ENCODE results near the gene PARD6G.

The PARD6G gene

GRCh38 chr18:80154293-80154692 is 93.0 kb downstream of the PARD6G start:
- Histone ChIP-seq H3K27ac (ENCODE audit: low read depth, low read length, poor library complexity, severe bottlenecking) (no peak overlapping the region), H3K27me3 (ENCODE audit: insufficient read depth, low read length) (no peaks in the 10 kb centered on the region), H4K20me1 (ENCODE audit: insufficient read depth, low read length) (no peaks in the 10 kb centered on the region), H3K36me3 (ENCODE audit: insufficient read depth, low read length) (no peaks in the 10 kb centered on the region), H3K4me1 (ENCODE audit: insufficient read depth, low read length, severe bottlenecking) (no peaks in the 10 kb centered on the region), H3K9me3 (ENCODE audit: low read length) (no peaks in the 10 kb centered on the region), H3K4me3 (ENCODE audit: low read depth, low read length, poor library complexity, severe bottlenecking) (no peak overlapping the region), H2AFZ (ENCODE audit: low read length) (no peak overlapping the region), H3K9me2 (ENCODE audit: low read depth, low read length) (no peaks in the 10 kb centered on the region), H3K79me2 (ENCODE audit: insufficient read depth, low read length) (no peaks in the 10 kb centered on the region), H3F3A (ENCODE audit: insufficient read depth, low read length) (no peaks in the 10 kb centered on the region), H3K9ac (ENCODE audit: low read length) (no peak overlapping the region), H3K4me2 (ENCODE audit: low read length) (no peak overlapping the region)
- no peak for TF ChIP-seq EZH2 (IDR thresholded peaks at IDR 0.05; ENCODE audit: borderline replicate concordance, low read length)
- TF ChIP-seq CTCF (IDR thresholded peaks at IDR 0.05; ENCODE audit: low read length): peak; percentile 76

- no peak overlapping the region for H3K27ac ChIP-seq (ENCODE audit: low read depth, low read length, poor library complexity, severe bottlenecking)
- H3K4me2 ChIP-seq (ENCODE audit: low read length): no peak overlapping the region
- no peaks in the 10 kb centered on the region for H3K4me1 ChIP-seq (ENCODE audit: insufficient read depth, low read length, severe bottlenecking)
- TF ChIP-seq CTCF (IDR thresholded peaks at IDR 0.05; ENCODE audit: low read length): no peak
- no peak for TF ChIP-seq EZH2 (IDR thresholded peaks at IDR 0.05; ENCODE audit: borderline replicate concordance, low read length)
- H3F3A ChIP-seq (ENCODE audit: insufficient read depth, low read length): no peaks in the 10 kb centered on the region
- no peaks in the 10 kb centered on the region for H3K27me3 ChIP-seq (ENCODE audit: insufficient read depth, low read length)
- no peaks in the 10 kb centered on the region for H4K20me1 ChIP-seq (ENCODE audit: insufficient read depth, low read length)
- H3K9ac ChIP-seq (ENCODE audit: low read length): no peak overlapping the region
- no peak overlapping the region for H2AFZ ChIP-seq (ENCODE audit: low read length)
- no peak overlapping the region for H3K4me3 ChIP-seq (ENCODE audit: low read depth, low read length, poor library complexity, severe bottlenecking)
- H3K36me3 ChIP-seq (ENCODE audit: insufficient read depth, low read length): no peaks in the 10 kb centered on the region
- H3K9me2 ChIP-seq (ENCODE audit: low read depth, low read length): no peaks in the 10 kb centered on the region
- H3K79me2 ChIP-seq (ENCODE audit: insufficient read depth, low read length): no peaks in the 10 kb centered on the region
- H3K9me3 ChIP-seq (ENCODE audit: low read length): no peaks in the 10 kb centered on the region
Measured at GRCh38 chr18:80149667-80150066, 97.6 kb downstream of the PARD6G start.

DNA sequence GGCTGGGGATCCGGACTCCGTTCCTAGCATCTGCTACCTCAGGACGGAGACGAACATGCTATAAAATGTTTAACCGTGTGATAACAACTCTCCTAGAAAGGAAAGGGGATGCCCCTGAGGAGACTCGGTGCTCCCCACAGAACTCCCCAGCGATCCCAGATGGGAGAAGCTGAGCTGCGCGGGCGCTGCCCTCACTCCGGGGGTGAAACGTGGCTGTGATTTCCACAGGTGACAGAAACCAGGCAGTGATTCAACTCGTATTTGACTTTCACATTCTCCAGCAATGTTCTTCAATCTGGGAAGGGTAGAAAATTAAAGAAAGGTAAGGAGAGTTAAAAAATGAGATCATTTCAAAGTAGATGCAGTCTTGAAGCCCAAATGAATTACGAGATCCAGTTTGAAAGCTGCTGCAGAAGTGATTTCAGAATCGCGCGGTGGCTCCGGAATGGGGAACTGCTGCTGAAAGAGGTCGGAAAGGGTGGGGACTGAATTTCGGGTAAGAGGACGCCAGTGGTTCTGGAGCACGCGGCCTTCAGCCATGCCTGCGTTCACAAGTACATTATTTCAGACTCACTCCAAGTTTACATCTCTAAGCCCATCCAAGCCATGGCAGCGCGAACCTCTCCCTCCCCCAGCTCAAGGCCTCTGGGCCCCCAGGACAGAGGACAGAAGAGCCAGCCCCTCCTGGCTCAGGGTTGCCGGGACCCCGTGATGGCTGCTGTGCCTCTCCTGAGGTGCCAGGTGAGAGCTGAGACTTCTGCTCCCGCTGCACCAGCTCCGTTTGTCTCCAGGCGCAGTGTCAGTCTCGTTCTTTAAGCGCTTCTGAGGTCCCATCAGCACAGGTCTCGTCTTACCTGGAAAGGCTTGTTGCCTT is 98.8 kb downstream of the PARD6G start:
- Histone ChIP-seq H3K9me2 (ENCODE audit: low read depth, low read length) (no peaks in the 10 kb centered on the region), H4K20me1 (ENCODE audit: insufficient read depth, low read length) (no peaks in the 10 kb centered on the region), H3K27me3 (ENCODE audit: insufficient read depth, low read length) (no peaks in the 10 kb centered on the region), H3F3A (ENCODE audit: insufficient read depth, low read length) (no peaks in the 10 kb centered on the region), H3K79me2 (ENCODE audit: insufficient read depth, low read length) (no peaks in the 10 kb centered on the region), H2AFZ (ENCODE audit: low read length) (no peak overlapping the region), H3K4me3 (ENCODE audit: low read depth, low read length, poor library complexity, severe bottlenecking) (no peak overlapping the region), H3K4me2 (ENCODE audit: low read length) (no peak overlapping the region), H3K4me1 (ENCODE audit: insufficient read depth, low read length, severe bottlenecking) (no peaks in the 10 kb centered on the region), H3K9ac (ENCODE audit: low read length) (no peak overlapping the region), H3K36me3 (ENCODE audit: insufficient read depth, low read length) (no peaks in the 10 kb centered on the region), H3K9me3 (ENCODE audit: low read length) (no peaks in the 10 kb centered on the region), H3K27ac (ENCODE audit: low read depth, low read length, poor library complexity, severe bottlenecking) (no peak overlapping the region)
- TF ChIP-seq EZH2 (IDR thresholded peaks at IDR 0.05; ENCODE audit: borderline replicate concordance, low read length) (no peak), CTCF (IDR thresholded peaks at IDR 0.05; ENCODE audit: low read length) (no peak)

Data from OCI-LY1 (cell line).